ENCODE results near the gene SUCO. TPM values are rescaled to one million over a fixed set of nuclear protein-coding genes. Genes with fewer than 3 reads are reported as not detected.

SUCO gene
- total RNA-seq, 1 experiment from 2014 or later: 37.7 TPM

GRCh38 chr1:172623748-172624147 is 90.8 kb downstream of the SUCO start:
- no peaks in the 10 kb centered on the region for H3K79me1 ChIP-seq (ENCODE audit: insufficient read depth, low read depth, low read length, poor library complexity, severe bottlenecking)
- H3K4me2 ChIP-seq (ENCODE audit: insufficient read depth, insufficient read length, low read length): no peak overlapping the region
- H3K23me2 ChIP-seq (ENCODE audit: insufficient read length, low read depth, low read length, poor library complexity, severe bottlenecking): no peaks in the 10 kb centered on the region
- H3T11ph ChIP-seq (ENCODE audit: low read length): no peak overlapping the region
- H3K9me3 ChIP-seq (ENCODE audit: control insufficient read depth, low read depth, low read length): peaks cover 25% of the 10 kb centered on the region
- H2BK5ac ChIP-seq (ENCODE audit: insufficient read length, low read length): no peak overlapping the region
- H3K27me3 ChIP-seq (ENCODE audit: insufficient read depth, low read length): no peaks in the 10 kb centered on the region
- DNase-seq: no peak
- H3K79me2 ChIP-seq (ENCODE audit: insufficient read depth, low read length): no peaks in the 10 kb centered on the region
- H3K27ac ChIP-seq (ENCODE audit: insufficient read length, low read depth, low read length): no peak overlapping the region
- H4K5ac ChIP-seq (ENCODE audit: insufficient read length, low read depth, low read length): no peak overlapping the region
- H2BK120ac ChIP-seq (ENCODE audit: low read depth, low read length, poor library complexity, severe bottlenecking): no peak overlapping the region
- H3K14ac ChIP-seq (ENCODE audit: insufficient read depth, low read length): no peak overlapping the region
- H3K27ac Mint-ChIP-seq: no peak overlapping the region
- H3K9ac ChIP-seq (ENCODE audit: extremely low read depth, insufficient read length, low read length): no peak overlapping the region
- no peak overlapping the region for H2BK12ac ChIP-seq (ENCODE audit: insufficient read length, low read depth, low read length)
- no peak overlapping the region; a peak in 1 of 5 replicates for H3K4me3 Mint-ChIP-seq
- H2BK20ac ChIP-seq (ENCODE audit: low read depth, low read length, poor library complexity, severe bottlenecking): no peak overlapping the region
- H4K91ac ChIP-seq (ENCODE audit: insufficient read length, low read depth, low read length): no peak overlapping the region
- H3K27me3 Mint-ChIP-seq (ENCODE audit: low read depth): no peaks in the 10 kb centered on the region
- no peaks in the 10 kb centered on the region for H3K4me1 ChIP-seq (ENCODE audit: insufficient read depth, low read length)
- no peak overlapping the region for H2AK5ac ChIP-seq (ENCODE audit: insufficient read length, low read length)
- H3K36me3 Mint-ChIP-seq (ENCODE audit: insufficient read depth in 1 of 3, low read depth in 3 of 3): peaks cover 17 to 32% (median 28%) of the 10 kb centered on the region in 3 experiments
- WGBS (ENCODE audit: extremely low coverage, insufficient read length, low lambda C conversion rate): no CpG with 5 or more reads among the region's 3 CpGs
- no peak overlapping the region for H2AFZ ChIP-seq (ENCODE audit: low read length)
- TF ChIP-seq CTCF (conservative IDR thresholded peaks at IDR 0.05): no peak
- peaks cover 30 to 33% of the 10 kb centered on the region in 2 experiments for H3K9me3 Mint-ChIP-seq
- no peak overlapping the region for H3K56ac ChIP-seq (ENCODE audit: insufficient read length, low read depth, low read length)
- H3K18ac ChIP-seq (ENCODE audit: insufficient read length, low read depth, low read length): no peak overlapping the region
- no peaks in the 10 kb centered on the region for H3K4me1 Mint-ChIP-seq
- H3K23ac ChIP-seq (ENCODE audit: insufficient read length, low read depth, low read length): no peak overlapping the region
- H4K8ac ChIP-seq (replicated peaks; ENCODE audit: insufficient read length, low read depth, low read length): no peak overlapping the region
- no peaks in the 10 kb centered on the region for H4K20me1 ChIP-seq (ENCODE audit: control insufficient read depth, insufficient read depth, insufficient read length)
- H2BK15ac ChIP-seq (ENCODE audit: low read depth, low read length): no peak overlapping the region
- H3K4ac ChIP-seq (ENCODE audit: low read depth, low read length): no peak overlapping the region

Measured in H9 (cell line).